ENCODE measurements around the gene GBP3. TPM values are rescaled to one million over a fixed set of nuclear protein-coding genes. Genes with fewer than 3 reads are reported as not detected.
"Not testable (repeated sequence)": the region's sequence is repeated elsewhere in the genome, so short reads cannot be mapped to it uniquely, and the experiment has no call there.

Gene GBP3
- total RNA-seq, 4 donors from 2014 or later = 11.5 to 45.4 (median 26.3) TPM

DNA sequence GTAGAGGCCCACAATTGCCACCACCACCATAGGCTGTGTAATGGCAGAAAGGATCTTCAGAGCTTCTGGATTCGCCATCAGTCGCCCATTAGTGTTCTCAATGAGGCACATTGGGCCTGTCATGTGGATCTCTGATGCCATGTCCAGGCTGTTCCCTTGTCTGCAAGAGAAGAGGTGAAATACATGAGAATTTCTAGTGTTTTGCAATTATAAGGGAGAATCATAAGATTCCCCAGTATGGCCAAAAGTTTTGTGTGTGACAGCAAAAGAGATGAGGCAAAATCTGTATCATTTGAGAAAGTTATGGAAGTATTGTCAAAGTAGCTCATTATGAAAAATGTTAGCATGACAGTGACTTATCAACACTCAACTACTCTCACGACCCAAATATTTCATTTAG lies 40.4 kb upstream of the GBP3 start:
- no peak for ATAC-seq (ENCODE audit: low FRiP score)
- TF ChIP-seq, protein P1, sequence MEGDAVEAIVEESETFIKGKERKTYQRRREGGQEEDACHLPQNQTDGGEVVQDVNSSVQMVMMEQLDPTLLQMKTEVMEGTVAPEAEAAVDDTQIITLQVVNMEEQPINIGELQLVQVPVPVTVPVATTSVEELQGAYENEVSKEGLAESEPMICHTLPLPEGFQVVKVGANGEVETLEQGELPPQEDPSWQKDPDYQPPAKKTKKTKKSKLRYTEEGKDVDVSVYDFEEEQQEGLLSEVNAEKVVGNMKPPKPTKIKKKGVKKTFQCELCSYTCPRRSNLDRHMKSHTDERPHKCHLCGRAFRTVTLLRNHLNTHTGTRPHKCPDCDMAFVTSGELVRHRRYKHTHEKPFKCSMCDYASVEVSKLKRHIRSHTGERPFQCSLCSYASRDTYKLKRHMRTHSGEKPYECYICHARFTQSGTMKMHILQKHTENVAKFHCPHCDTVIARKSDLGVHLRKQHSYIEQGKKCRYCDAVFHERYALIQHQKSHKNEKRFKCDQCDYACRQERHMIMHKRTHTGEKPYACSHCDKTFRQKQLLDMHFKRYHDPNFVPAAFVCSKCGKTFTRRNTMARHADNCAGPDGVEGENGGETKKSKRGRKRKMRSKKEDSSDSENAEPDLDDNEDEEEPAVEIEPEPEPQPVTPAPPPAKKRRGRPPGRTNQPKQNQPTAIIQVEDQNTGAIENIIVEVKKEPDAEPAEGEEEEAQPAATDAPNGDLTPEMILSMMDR (IDR thresholded peaks at IDR 0.05) = no peak
- DNase-seq (ENCODE audit: low spot score) = no peak

DNA sequence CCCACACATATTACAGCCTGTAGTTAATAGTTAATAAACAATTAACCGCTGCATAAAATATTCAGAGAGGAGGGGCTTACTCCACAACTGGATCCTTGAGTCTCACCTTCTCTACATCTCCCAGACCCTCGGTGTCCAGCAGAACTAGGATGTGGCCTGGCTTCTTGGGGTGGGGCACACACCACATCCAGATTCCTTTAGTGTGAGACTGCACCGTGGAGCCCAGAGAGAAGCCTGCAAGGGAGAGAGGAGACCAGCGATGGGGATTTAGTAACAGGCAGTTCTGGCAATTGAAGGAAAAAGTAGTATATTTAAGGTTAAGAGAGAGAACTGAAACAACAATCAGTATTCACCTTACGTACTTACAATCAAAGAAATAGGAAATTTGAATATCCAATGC lies 37.4 kb upstream of the GBP3 start:
- ATAC-seq (ENCODE audit: low FRiP score) (no peak), DNase-seq (ENCODE audit: low spot score) (no peak)
- TF ChIP-seq, protein P1 (IDR thresholded peaks at IDR 0.05) = no peak

DNA sequence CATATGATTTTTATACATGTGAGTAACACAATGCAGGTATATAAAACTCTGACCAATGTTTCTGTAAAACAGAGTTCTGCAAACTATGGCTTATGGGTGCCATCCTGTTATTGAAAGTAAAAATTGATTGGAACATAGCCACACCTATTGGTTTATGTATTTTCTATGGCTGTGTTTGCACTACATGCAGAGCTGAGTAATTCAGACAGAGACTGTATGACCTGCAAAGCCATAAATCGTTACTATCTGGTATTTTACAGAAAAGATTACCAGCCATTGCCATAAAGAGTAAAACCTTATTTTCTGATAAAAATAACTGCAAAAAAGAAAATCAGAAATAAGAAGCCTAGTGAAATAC lies 29.3 kb upstream of the GBP3 start:
- DNase-seq (ENCODE audit: low spot score) (no peak), ATAC-seq (ENCODE audit: low FRiP score) (no peak)
- TF ChIP-seq, protein P1 (IDR thresholded peaks at IDR 0.05) = no peak

DNA sequence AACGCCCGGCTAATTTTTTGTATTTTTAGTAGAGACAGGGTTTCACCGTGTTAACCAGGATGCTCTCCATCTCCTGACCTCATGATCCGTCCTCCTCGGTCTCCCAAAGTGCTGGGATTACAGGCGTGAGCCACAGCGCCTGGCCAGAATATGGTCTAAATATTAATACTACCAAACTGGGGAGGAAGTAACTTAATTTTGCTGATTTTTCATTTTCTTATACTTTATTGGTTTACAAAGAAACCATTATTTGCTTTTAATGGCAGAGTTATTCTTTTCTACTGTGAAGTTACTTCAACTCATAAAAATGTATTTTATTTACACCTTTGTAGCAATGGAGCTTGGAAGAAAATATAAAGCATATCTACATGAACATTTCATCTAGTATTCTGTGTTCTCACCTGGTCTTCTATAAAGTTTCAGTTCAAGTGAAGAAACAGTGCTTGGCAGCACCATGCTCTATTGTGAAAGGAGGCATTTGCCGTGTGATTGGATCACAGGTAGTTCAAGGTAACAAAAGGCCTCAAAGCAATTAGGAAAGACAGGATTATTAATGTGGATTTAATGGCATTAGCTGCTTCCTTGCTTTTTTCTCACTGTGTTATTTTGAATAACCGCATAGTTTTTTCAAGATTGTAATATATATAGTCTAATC lies 28.8 kb upstream of the GBP3 start:
- DNase-seq (ENCODE audit: low spot score) (no peak), ATAC-seq (ENCODE audit: low FRiP score) (no peak)
- TF ChIP-seq, protein P1 (IDR thresholded peaks at IDR 0.05) = no peak

DNA sequence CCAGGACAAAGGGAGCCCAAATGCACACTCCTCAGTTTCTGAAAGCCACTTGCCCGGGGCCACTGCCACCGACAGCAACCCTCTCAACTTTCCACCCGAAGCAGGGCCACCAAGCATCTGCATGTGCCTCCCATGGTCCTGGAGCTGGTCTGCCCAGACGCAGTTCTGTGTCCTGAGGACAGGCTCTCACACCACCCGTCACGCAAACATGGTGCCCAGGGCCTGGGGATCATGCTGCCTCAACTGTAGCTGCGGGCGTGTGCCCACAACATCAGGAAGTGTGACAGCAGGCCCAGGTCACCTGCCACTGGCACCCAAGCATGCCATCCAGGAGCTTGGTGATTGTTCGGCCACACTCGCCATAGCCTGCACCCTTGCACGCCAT lies 28.0 kb upstream of the GBP3 start:
- no peak for DNase-seq (ENCODE audit: low spot score)

DNA sequence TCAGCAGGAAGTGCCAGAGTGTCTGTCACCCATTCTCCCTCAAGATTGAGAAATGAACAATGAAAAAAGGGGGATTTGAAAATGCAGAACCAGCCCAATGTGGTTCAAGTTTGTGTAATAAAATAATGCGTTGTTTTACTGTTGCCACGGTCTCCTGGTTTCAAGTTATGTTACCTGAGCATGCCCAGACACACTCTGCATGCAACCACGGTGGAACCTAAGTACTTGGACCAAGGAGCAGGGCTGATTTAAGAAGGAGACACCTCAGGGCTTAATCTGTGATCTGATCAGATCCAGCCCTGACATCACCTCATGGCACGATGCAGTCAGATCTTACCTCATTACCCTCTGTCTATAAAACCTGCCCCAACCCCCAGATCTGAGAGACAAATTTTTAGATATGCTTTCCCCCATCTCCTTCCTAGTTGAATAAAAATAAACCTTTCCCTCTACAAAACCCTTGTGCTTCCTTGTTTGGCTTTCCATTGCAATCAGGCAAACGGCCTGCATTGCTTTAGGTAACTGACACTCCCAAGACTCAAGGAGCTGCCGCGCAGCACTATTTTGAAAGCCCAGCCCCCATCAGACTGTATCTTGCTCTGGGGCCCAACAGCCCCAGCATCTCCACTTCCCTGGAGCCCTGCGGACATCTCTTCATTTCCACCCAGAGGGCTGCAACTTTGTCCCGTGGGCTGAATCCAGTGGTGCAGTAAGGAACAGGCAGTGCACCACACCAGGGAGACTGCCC lies 27.4 kb upstream of the GBP3 start:
- not testable (repeated sequence) for DNase-seq (ENCODE audit: low spot score); ATAC-seq (ENCODE audit: low FRiP score)

More for the DNA sequence above, 28.0 kb upstream of the GBP3 start:
- no peak for ATAC-seq (ENCODE audit: low FRiP score)
- TF ChIP-seq, protein P1 (IDR thresholded peaks at IDR 0.05) = no peak

DNA sequence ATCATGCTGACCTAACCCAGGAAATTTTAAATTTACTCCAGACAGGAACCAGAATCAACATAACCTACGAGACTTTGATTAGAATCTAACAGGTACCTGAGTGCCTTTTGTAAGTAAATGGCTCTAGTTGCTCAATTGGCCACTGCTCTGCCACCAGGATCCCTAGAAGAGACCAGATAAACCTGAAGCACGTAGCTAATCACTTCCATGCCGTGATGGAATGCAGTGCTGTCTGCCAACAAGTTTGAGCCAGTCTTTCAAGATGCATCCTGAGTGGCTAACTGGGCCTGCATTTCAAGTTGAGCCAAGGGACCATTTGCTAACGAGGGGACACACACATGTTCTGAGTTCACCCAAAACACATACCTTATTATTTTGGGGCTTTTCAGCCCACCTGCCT lies 26.5 kb upstream of the GBP3 start:
- not testable (repeated sequence) for ATAC-seq (ENCODE audit: low FRiP score); DNase-seq (ENCODE audit: low spot score)

DNA sequence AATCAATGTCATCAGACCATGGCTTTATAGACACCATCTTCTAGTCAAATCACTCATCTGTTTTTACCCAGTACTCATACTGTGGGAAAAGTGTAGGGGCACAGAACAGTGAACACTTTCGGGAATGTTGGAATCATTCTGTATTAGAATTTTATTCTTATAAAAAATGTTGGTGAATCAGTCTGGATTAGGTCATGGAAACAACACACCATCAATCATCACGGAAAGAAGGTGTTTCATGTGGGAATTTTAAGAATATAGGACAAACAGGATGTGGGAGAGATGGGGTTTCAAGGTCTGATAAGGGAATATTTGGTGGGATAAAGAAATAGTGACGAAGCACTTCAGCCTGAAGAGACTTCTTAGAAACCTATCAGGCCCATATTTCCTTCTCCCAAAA lies 25.1 kb upstream of the GBP3 start:
- ATAC-seq (ENCODE audit: low FRiP score) (peak; percentile 57), DNase-seq (ENCODE audit: low spot score) (no peak)
- TF ChIP-seq, protein P1 (IDR thresholded peaks at IDR 0.05) = no peak

DNA sequence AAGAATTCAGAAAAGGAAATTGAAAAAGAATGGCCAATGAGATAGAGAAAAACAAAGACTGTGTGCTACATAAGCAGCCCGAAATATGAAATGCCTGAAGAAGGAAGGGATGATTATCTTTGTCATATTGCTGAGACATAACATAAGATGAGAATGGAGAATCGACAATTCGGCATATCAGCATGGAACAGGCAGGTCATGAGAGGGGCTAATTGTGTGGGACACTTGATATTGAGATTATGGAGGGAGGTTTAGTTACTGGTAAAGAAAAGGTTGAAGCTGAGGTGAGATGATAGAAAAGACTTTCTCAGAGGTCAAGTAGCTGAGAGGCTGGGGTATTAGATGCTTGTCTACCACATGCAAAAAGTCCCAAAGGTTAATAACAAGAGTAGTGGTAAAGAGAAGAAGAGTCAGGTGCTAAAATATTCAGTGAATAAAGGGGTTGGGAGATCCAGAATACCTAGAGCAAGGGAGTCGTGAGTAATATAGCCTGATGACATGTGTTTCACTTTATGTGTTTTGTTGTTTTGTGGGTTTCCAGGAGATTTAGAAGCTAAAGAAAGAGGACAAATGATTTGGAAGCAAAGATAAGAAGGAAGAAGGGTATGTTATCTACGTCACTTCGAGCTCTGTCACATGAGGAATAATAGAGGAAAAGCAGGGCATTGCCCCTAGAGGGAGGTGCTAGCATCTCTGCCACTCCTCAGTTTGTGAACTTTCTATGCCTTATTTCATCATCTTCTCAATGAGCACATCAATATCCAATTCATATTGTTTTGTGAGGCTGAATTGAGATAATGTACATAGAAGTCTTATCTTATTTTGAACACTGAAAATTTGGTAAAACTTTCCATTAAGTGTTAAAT lies 23.9 kb upstream of the GBP3 start:
- ATAC-seq (ENCODE audit: low FRiP score); DNase-seq (ENCODE audit: low spot score): not testable (repeated sequence)

Data from omental fat pad (tissue), 4 donors.